H1 (cell line): ENCODE results near the gene BRI3BP. TPM values are rescaled to one million over a fixed set of nuclear protein-coding genes. Genes with fewer than 3 reads are reported as not detected.

Experiments used
- EP300 ChIP-seq, 2 experiments: IDR thresholded peaks; 1 replicate in 1 of 2; 2 replicates in 1 of 2; pipeline ENCODE4 v1.6.1; 2011 to 2012; ENCODE audit warnings: low read depth in 2 of 2, low read length in 2 of 2, mild to moderate bottlenecking in 2 of 2, borderline replicate concordance in 1 of 2, inconsistent platforms in 1 of 2, moderate library complexity in 1 of 2
- HDAC6 ChIP-seq: IDR thresholded peaks from one replicate; pipeline ENCODE4 v1.7.1; 2012; ENCODE audit warnings: low read depth, mild to moderate bottlenecking, inconsistent platforms, low read length, moderate library complexity
- RBBP5 ChIP-seq: IDR thresholded peaks from 2 replicates; pipeline ENCODE4 v1.7.1; 2012; ENCODE audit warnings: low read depth, mild to moderate bottlenecking, inconsistent platforms, low read length, moderate library complexity, borderline replicate concordance
- SIN3A ChIP-seq, 2 experiments: IDR thresholded peaks in 1 of 2; conservative IDR thresholded peaks in 1 of 2; 2 replicates each; pipeline ENCODE4 v1.6.1; 2011 to 2012; ENCODE audit warnings: low read length in 2 of 2, improper control_type of control experiment in 1 of 2, low read depth in 1 of 2, mild to moderate bottlenecking in 1 of 2
- SIRT6 ChIP-seq: IDR thresholded peaks from one replicate; pipeline ENCODE4 v1.7.1; 2012; ENCODE audit warnings: low read length, inconsistent platforms
- SP2 ChIP-seq: IDR thresholded peaks from 2 replicates; pipeline ENCODE4 v1.6.1; 2012; ENCODE audit warnings: mild to moderate bottlenecking, low read length, inconsistent platforms
- SUZ12 ChIP-seq: fragments of 200-600 bp; sonication (generic); IDR thresholded peaks from 2 replicates; pipeline ENCODE4 v1.6.1; 2012; ENCODE audit warnings: mild to moderate bottlenecking, inconsistent platforms, low read length, moderate library complexity, mixed read lengths
- TAF1 ChIP-seq: IDR thresholded peaks from 2 replicates; pipeline ENCODE4 v1.6.1; 2011; ENCODE audit warnings: mild to moderate bottlenecking, low read depth, low read length
- TBP ChIP-seq: IDR thresholded peaks from 2 replicates; pipeline ENCODE4 v1.6.1; 2011; ENCODE audit warnings: low read depth, low read length, improper control_type of control experiment
- ZNF274 ChIP-seq: IDR thresholded peaks from 2 replicates; pipeline ENCODE4 v1.7.0; 2012; ENCODE audit warnings: low read length, borderline replicate concordance; ENCODE audit errors: extremely low read depth
- polyA plus RNA-seq, 7 experiments: library from polyadenylated mRNA; depleted of rRNA in 3 of 7; stranded (reverse) in 5 of 7; unstranded in 2 of 7; fragments of >200 nt in 5 of 7; fragments of 200-250 nt in 2 of 7; gene quantifications; 1 replicate in 5 of 7; 2 replicates in 1 of 7; 4 replicates in 1 of 7; pipeline versions ENCODE4 v1.2.1 to v1.2.3, GENCODE V29; 2011 to 2013; ENCODE audit warnings: missing spikeins in 2 of 7, mixed read lengths in 2 of 7
- total RNA-seq: library from RNA; stranded (reverse); fragmentation: NEBNext Ultra II Directional; extraction: Animal tissue kit (Norgen Biotek cat#: 25700); gene quantifications from 2 replicates; pipeline ENCODE4 v1.2.1, GENCODE V29; 2021
- TF ChIP-seq, protein P1 (sequence below): IDR thresholded peaks from 2 replicates; pipeline ENCODE4 v1.6.1; 2012; ENCODE audit warnings: low read length, inconsistent platforms
- TF ChIP-seq, protein P2 (sequence below): IDR thresholded peaks from 2 replicates; pipeline ENCODE4 v1.6.1; 2012; ENCODE audit warnings: inconsistent platforms
- TF ChIP-seq, protein P3 (sequence below): IDR thresholded peaks from 2 replicates; pipeline ENCODE4 v1.6.1; 2011; ENCODE audit warnings: low read length, improper control_type of control experiment

Gene BRI3BP
- total and polyA plus RNA-seq, 2 of the 8 experiments (the other 6 are each of a cell fraction or from before 2014, with no cell fraction given) = 5.4 to 14.2 TPM

DNA sequence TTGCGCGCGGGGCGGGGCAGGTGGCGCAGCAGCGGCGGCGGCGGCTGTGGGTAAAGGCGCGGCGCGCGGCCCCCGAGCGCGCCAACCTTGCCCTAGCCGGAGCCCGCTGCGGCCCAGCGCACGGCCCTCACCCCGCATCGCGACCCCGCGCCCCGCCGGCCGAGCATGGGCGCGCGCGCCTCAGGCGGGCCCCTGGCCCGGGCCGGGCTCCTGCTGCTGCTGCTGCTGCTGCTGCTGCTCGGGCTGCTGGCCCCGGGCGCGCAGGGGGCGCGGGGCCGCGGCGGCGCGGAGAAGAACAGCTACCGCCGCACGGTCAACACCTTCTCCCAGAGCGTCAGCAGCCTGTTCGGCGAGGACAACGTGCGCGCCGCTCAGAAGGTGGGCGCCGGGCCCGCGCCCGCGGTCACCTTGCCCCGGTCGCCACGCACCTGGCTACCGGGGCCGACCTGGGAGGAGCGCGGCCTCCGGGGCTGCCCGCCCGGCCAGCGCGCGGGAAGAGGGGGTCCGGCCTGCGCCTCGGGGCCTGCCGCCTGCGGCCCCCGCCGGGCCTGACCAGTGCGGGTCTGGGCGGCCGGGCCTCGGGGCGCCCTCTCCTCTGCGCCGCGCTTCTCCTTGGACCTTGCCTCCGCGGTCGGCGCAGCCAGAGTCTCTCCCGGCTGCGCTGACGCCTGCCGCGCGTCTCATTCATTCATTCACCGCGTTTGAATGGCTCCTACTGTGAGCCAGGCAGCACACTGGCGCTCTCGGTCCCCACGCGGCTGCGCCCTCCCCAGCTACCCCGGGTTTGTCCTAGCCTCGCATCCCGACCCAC is at the start of gene BRI3BP (continued):
- TF ChIP-seq, protein P1, sequence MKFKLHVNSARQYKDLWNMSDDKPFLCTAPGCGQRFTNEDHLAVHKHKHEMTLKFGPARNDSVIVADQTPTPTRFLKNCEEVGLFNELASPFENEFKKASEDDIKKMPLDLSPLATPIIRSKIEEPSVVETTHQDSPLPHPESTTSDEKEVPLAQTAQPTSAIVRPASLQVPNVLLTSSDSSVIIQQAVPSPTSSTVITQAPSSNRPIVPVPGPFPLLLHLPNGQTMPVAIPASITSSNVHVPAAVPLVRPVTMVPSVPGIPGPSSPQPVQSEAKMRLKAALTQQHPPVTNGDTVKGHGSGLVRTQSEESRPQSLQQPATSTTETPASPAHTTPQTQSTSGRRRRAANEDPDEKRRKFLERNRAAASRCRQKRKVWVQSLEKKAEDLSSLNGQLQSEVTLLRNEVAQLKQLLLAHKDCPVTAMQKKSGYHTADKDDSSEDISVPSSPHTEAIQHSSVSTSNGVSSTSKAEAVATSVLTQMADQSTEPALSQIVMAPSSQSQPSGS = no peak
- TF ChIP-seq SUZ12 (no peak), SIRT6 (no peak), TAF1 (peak; percentile 59), SIN3A (conservative IDR thresholded peaks at IDR 0.05 in 1 of 2, IDR thresholded peaks at IDR 0.05 in 1 of 2; ENCODE audit: low read depth in 1 of 2, low read length in 2 of 2) (peak in 1 of 2 experiments; percentile 21; a peak in 1 of 4 replicates), SP2 (no peak), ZNF274 (no peak), TBP (no peak; the same call in 1 of the 2 replicates), HDAC6 (no peak), RBBP5 (peak; percentile 62; the same call in 1 of the 2 replicates), EP300 (IDR thresholded peaks at IDR 0.05; ENCODE audit: borderline replicate concordance in 1 of 2, low read depth in 2 of 2, low read length in 2 of 2) (no peak)
- TF ChIP-seq, protein P2, sequence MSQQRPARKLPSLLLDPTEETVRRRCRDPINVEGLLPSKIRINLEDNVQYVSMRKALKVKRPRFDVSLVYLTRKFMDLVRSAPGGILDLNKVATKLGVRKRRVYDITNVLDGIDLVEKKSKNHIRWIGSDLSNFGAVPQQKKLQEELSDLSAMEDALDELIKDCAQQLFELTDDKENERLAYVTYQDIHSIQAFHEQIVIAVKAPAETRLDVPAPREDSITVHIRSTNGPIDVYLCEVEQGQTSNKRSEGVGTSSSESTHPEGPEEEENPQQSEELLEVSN = no peak
- TF ChIP-seq, protein P3, sequence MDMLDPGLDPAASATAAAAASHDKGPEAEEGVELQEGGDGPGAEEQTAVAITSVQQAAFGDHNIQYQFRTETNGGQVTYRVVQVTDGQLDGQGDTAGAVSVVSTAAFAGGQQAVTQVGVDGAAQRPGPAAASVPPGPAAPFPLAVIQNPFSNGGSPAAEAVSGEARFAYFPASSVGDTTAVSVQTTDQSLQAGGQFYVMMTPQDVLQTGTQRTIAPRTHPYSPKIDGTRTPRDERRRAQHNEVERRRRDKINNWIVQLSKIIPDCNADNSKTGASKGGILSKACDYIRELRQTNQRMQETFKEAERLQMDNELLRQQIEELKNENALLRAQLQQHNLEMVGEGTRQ = no peak
